A204.1 (cell line): ENCODE results near the gene TTC22.

Experiments
- FAIRE-seq: peaks from 2 replicates; lab custom pipeline; 2012; peaks lifted over from hg19 to GRCh38; lab: Jason Lieb, UNC

Gene TTC22

GRCh38 chr1:54808443-54809207 is 7.5 kb upstream of the TTC22 start:
- FAIRE-seq = no peak

- FAIRE-seq = no peak
Observed at GRCh38 chr1:54807756-54808155, 6.6 kb upstream of the TTC22 start.

GRCh38 chr1:54806931-54807611 is 5.9 kb upstream of the TTC22 start:
- FAIRE-seq = no peak

GRCh38 chr1:54805981-54806381 is 4.9 kb upstream of the TTC22 start:
- no peak for FAIRE-seq

DNA sequence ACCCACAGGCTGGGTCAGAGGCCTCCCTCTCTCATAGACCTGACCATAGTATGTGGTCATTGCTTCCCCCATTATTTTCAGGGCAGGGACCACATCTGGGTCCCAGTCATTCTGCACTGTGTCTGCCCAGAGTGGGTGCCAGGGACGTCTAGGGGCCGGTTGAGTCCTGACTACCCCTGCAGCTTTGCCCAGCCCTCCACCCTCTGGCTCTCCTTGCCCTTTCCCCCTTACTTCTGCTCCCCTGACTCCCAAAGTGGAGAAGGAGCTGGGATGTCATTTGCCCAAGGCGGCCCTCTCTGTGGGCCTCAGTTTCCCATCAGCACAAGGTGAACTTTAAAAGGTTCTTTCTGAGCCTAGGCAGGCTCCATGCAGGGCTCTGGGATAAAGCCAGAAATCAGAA is 4.3 kb upstream of the TTC22 start:
- no peak for FAIRE-seq

DNA sequence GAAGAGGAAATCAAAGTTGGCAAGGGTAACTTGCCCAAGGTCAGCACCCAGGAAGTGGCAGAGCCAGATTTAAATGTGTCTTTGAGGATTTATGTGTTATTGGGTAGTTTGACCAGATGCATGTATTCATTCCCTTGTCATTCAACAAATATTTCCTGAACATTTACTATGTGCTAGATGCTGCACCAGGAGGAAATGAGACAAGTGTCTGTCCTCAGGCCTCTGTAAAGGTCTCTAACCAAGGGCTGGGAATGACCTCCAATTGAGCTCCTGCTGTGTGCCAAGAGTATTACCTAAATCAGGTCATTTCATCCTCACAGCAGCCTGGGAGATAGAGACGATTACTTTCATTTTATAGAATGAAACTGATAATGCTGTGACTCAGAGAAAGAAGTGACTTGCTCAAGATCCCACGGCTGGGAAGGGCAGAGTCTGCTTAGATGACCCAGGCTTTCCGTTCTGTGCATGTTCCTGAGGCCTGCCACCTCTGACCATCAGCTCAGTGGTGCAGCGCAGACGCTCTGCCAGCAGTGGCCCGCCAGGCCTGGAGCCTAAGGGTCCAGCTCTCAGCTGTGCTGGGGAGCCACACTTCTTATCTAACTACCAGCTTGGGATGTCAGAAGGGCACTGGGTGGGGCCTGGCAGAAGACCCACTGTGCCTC is 3.5 kb upstream of the TTC22 start:
- FAIRE-seq = no peak

GRCh38 chr1:54803761-54804470 is 2.8 kb upstream of the TTC22 start:
- no peak for FAIRE-seq

- FAIRE-seq = no peak
Observed at GRCh38 chr1:54800041-54800898, 853 bp downstream of the TTC22 start.

- FAIRE-seq = no peak
Observed at GRCh38 chr1:54798769-54799641, 2.1 kb downstream of the TTC22 start.

DNA sequence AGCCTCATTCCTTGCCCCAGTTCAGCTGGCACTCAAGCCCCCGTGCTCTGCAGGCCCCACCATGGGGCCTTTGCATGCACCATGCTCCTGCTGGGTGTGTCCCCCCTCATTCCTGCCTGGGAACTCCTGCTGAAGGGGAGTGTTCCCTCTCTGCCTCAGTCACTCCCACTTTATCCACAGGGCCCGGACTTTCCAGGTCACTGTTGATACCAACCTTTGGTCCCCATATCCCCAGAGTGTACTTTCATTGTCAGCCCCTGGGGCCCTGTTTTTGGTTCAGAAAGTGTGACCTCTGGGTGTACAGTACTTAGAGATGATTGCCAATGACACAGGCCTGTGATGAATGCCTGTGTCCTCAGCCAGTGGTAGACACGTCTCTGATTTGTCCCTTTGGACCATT is 2.9 kb downstream of the TTC22 start:
- FAIRE-seq = no peak

DNA sequence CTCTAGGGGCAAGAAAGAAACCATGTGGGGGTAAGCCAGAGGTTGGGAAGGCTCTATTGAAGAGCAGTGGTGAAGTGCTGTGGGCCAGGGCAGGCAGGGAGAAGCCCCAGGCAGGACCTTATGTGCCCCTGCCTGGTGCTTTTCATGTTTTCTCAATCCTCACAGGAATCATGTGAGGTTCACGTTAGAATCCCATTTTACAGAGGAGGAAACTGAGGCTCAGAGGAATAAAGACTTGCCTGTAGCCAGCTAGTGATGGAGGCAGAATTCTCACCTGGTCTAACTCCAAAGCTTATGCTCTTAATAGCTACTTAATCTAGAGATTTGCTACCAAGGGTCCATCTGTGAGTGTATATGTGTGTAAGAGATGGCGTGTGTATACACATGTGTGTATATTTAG is 4.2 kb downstream of the TTC22 start:
- no peak for FAIRE-seq

DNA sequence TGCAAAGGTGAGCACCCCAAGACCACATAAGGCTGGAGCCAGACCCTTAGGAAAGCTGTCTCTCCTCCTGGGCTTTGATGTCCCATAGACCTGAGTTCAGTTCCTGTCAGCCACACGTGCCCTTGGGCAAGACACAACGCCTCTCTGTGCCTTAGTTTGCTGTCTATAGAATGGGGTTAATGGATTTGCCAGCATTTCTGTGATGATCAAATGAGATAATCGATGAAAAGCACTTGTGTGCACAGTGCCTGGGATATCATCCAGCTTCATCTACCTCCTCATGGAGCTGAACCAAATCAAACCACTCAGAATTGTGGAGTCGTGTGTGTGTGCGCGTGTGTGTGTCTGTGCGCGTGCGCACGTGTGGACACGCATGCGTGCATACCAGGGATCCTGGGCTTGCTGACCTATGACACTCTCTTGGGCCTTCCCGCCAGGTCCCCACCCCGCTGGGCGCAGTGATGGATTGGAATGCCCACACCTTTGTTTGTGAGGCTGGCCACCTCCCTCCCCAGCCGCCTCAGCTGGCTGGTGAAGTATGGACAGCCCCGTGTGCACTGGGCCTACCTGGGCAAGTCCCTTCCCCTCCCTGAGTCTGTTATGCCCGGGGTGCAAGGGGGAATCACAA is 5.2 kb downstream of the TTC22 start:
- FAIRE-seq = no peak

GRCh38 chr1:54795356-54795665 is 5.8 kb downstream of the TTC22 start:
- FAIRE-seq = no peak

DNA sequence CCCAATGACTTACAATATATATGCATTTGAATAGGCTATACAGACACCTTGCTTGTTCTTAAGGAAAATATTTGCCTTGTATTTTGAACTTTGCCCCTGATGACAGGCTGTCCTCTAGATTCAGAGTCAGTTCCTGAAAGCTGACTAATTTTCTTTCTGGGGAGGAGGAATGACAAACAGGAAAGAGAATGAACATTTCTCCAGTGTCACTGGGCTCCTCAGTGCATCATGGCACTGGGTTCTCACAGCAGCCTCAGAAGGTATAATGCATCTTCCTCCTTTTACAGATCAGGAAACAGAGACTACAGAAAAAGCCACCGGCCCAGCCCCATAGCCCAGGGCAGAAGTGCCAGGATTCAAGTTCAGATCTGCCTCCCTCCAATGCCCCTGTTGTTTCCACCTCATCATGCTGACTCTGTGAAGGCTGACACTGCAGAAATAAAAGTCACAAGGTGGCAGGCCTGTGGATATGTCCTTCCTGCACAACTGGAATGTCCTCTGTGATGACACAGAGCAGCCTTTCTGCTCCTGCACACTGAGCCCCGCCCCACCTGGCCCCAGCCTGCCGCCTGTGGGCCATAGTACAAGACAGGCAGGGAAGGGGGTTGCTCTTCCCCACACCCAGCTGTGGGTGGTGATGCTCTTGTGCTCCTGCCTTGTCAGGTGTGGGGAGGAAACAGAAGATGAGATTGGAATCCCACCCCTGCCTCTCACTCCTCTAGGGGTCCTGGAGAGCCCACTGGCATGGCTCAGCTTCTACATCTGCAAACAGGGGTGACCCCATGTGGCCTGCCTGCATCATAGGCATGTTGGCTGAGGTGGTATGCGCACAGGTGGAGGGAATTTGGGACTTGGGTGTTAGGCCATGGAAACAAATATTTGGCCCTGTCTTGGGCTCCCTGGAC is 6.4 kb downstream of the TTC22 start:
- no peak for FAIRE-seq

- FAIRE-seq = no peak
Observed at GRCh38 chr1:54792686-54793282, 8.3 kb downstream of the TTC22 start.

DNA sequence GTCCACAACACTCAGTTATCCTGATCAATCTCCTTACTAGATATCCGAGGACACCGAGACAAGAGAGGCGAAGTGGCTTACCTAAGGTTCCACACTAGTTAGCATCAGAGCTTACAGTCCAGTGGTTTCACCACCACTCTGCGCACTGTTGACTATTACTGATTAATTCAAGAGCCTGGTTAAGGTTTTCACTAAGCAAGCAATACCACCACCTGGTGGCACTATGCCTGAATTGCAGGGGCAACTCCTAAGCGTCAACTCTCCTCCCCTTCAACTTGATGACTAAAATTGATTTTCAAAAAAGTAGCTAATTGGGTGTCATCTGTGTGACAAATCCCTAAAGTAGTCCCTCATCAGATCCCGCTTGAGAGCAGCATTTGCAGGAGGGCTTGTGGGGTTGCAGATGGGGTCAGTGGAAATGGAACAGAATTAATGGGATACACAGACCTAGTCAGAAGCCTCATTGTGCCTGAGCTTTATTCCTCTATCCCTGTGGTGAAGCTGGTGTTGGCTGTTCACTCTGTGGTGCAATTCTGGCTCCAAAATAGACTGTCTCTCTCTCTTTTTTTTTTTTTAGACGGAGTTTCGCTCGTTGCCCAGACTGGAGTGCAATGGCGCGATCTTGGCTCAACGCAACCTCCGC is 9.1 kb downstream of the TTC22 start:
- no peak for FAIRE-seq

DNA sequence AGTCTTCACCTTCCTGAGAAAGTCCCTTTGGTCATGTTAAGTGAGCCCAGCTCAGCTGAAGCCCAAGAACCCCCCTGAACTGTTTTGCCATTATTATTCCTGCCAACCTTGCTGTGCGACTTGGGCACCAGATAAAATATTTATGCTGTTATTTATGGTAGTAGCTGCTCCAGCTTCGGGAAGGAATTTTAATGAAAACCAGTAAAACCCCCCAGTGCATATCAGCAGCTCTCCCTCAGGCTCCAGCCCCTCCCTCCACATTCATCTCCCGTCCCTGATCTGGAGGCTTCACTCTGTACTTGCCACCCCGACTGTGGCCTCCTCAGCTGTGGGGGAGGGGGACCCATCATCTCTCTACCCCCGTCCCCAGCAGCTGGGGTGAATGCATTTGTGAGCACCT is 12.7 kb downstream of the TTC22 start:
- no peak for FAIRE-seq

- no peak for FAIRE-seq
Observed at GRCh38 chr1:54787604-54788003, 13.5 kb downstream of the TTC22 start.

DNA sequence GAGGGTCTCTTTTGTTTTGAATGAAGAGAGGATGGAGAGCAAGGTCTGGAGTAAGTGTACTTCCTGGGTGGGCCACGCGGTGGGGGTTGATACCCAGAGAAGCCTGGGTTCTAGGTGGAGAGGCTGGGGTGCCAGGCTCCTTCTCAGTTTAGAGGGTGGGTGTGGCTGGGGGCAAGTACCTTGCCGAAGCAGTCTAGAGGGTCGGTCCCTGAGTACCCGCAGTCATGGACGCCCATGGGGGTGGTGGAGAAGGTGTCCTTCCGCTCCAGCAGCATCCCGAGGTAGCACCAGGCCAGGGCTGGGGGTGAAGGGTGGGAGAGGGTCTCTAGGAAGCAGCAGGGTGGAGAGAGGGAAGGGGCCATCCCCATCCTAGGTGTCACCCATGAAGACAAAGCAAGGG is 14.3 kb downstream of the TTC22 start:
- no peak for FAIRE-seq
